ENCODE measurements around the gene RANBP1.

Gene RANBP1

GRCh38 chr22:20176421-20177085, 60.6 kb downstream of the RANBP1 start:
- no peak for DNase-seq
